ENCODE data around the gene HRH2.

Gene HRH2

GRCh38 chr5:175731172-175731571 is 73.3 kb downstream of the HRH2 start:
- H3K4me3 ChIP-seq (ENCODE audit: low read depth, low read length): no peak overlapping the region
- DNase-seq (ENCODE audit: low read depth): no peak

DNA sequence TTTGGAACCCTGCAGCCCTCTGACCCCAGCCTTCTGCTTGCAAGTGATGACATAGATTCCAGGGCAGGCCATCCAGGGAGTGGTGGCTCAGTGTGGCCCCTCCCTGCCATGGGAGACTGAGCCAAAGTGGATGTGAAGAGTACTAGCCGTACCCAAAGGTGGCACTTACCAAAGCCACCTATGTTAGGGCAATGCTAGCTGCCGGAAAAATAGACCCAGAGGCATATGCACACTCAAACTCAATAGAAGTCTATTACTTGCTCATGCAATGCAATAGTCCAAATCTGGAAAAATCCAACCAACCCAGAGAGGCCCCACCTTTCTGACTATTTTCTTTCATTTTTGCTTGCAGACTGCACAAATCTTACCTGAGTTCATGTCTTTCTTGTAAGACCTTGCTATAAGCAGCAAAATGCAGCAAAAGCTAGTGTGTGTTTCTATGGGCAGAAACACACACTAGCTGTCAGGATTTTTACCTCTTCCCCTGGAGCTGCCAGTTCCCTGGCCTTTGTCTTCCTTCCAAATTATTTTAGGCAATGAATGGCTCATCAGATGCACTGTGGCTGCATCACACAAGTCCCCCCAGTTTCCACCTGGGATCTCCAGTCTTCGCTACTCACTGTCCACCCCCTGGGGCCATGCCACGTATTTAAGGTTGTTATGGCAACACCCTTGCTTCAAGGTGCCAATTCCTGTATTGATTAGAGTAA is 74.0 kb downstream of the HRH2 start:
- no peak for DNase-seq (ENCODE audit: low read depth)
- no peak overlapping the region for H3K4me3 ChIP-seq (ENCODE audit: low read depth, low read length)

DNA sequence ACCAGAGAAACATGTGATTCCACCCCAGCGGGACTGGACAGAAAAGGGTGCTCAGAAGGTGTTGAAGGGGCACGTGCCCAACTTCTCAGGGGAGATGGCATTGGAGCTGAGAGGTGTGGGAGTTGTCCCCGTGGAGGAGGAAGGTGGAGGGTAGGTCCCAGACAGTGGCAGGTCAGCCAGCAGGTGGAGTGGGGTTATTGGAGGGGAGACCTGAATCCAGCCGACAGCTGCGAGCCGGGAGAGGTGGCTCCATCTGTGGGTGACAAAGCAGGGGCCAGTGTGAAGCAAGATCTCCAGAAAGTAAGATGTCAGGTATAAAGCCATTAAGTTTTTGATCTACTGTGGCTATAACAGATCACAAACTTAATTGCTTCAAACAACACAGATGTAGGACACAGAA is 75.1 kb downstream of the HRH2 start:
- no peak for DNase-seq (ENCODE audit: low read depth)
- no peak overlapping the region for H3K4me3 ChIP-seq (ENCODE audit: low read depth, low read length)

DNA sequence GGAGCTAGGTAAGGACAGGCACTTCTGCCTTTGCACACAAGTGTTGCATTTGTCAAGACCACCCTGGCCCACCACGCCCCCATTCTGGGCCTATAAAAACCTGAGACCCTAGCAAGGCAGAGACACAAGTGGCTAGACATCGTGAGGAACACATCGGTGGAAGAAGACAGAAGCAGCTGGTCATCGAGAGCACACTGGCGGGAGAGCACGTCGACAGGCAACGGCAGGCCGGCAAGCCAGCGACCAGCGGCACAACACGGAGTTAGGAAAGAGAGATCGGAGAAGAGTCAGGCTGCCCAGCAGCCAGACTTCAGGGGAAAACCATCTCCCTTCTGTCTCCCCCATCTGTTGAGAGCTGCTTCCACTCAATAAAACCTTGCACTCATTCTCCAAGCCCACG is 76.1 kb downstream of the HRH2 start:
- no peak for DNase-seq (ENCODE audit: low read depth)
- H3K4me3 ChIP-seq (ENCODE audit: low read depth, low read length): no peak overlapping the region

DNA sequence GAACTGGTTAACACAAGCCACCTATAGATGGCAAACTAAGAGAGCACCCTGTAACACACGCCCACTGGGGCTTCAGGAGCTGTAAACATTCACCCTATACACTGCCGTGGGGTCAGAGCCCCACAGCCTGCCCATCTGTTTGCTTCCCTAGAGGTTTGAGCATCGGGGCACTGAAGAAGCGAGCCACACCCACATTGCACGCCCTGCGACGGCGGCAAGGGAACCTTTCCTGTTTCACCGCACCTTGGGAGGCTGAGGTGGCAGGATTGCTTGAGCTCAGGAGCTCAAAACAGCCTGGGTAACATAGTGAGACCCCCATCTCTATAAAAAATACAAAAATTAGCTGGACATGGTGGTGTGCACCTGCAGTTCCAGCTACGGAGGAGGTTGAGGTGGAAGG is 76.6 kb downstream of the HRH2 start:
- no peak overlapping the region for H3K4me3 ChIP-seq (ENCODE audit: low read depth, low read length)
- DNase-seq (ENCODE audit: low read depth): no peak

- H3K4me3 ChIP-seq (ENCODE audit: low read depth, low read length): no peak overlapping the region
- no peak for DNase-seq (ENCODE audit: low read depth)
These were observed 77.8 kb downstream of the HRH2 start for GRCh38 chr5:175735701-175736100.

DNA sequence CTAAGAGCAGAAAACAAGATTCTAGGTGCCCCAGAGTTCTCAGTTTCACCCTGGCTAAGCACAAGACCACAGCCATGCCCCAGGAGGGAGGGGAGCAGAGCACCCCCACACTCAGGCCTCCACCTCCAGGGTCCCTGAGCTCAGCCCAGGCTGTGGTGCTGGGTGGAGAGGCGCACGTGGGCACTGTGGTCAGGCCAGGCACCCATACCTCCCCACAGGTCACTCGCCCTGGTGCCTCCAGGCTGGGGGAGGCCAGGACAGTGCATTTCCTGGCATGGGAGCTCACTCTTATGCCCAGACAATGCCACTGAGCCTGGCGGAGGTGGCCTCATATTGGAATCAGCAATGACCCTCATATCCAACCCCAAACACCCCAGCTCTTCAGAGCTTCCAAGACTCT is 78.8 kb downstream of the HRH2 start:
- H3K4me3 ChIP-seq (ENCODE audit: low read depth, low read length): no peak overlapping the region
- DNase-seq (ENCODE audit: low read depth): no peak

DNA sequence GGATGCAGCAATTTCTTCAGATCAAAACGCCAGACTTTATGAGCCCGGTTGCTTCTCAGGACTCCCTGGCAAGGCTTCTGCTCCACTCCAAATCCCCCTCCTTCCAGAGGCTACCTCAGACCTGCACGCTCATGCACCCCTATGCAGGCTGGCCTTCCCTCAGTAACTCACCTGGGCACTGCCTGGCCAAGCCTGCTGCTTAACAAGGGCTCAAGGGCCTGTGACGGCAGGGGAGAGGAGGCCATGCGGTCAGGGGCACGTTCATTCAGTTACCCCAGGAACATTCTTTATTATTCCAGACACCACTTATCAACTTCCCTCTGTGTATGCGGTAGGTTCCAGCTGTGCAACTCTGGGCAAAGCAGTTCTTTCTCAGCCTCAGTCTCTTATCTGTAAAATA is 79.6 kb downstream of the HRH2 start:
- no peak for DNase-seq (ENCODE audit: low read depth)
- H3K4me3 ChIP-seq (ENCODE audit: low read depth, low read length): no peak overlapping the region

DNA sequence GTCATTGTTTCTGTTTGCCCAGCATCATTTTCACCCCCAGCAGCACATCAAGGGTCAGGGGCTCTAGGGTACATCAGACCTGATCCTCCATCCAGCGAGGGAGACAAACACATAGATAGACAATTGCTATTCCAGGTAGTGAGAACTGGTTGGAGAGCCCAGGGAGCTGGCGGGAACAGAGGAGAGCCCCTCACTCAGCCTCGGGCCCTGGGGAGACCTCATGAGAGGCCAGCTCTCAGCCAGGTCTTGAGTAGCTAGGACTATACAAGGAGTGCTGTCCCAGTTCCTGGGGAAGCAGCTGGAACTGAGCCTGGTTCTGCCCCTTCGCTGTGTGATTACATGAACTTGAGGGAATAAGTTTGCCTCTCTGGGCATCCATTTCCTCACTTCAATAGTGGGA is 80.3 kb downstream of the HRH2 start:
- H3K4me3 ChIP-seq (ENCODE audit: low read depth, low read length): no peak overlapping the region
- no peak for DNase-seq (ENCODE audit: low read depth)

GRCh38 chr5:175738602-175739133 is 80.8 kb downstream of the HRH2 start:
- no peak overlapping the region for H3K4me3 ChIP-seq (ENCODE audit: low read depth, low read length)
- no peak for DNase-seq (ENCODE audit: low read depth)

DNA sequence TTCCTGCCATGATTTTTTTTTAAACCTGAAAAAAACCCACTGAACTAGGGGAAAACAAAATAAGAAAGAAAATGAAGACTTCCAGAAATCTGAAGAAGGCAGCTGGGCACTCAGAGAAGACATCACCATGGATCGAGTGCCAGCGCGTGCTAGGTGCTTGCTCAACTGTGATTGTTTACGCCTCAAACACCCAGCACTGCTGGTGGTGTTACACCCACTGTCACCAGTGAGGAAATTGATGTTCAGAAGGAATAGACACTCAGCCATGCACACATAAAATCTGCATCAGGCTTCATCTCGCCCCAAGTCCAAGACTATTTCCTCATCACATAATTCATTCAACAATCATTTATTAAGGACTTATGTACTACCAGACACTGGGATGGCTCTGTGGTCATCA is 82.1 kb downstream of the HRH2 start:
- no peak overlapping the region for H3K4me3 ChIP-seq (ENCODE audit: low read depth, low read length)

DNA sequence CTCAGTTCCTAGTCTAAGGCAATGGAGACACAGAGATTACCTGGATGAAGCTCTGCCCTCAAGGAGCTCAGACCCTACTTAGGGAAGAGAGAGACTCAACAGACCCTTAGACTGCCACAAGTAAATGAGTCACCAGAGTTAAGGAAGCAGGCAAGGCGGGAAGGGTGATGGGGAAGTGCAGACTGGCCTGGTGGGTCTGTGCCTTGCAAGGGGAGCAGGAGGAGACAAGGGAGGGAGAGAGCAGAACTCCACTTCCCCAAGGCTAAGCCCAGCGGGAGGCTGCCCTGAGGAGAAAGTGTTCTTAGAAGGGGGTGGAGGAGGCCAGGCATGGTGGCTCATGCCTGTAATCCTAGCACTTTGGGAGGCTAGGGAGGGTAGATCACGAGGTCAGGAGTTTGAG is 83.7 kb downstream of the HRH2 start:
- no peak for DNase-seq (ENCODE audit: low read depth)
- H3K4me3 ChIP-seq (ENCODE audit: low read depth, low read length): no peak overlapping the region

More for the DNA sequence above, 82.1 kb downstream of the HRH2 start:
- no peak for DNase-seq (ENCODE audit: low read depth)

DNA sequence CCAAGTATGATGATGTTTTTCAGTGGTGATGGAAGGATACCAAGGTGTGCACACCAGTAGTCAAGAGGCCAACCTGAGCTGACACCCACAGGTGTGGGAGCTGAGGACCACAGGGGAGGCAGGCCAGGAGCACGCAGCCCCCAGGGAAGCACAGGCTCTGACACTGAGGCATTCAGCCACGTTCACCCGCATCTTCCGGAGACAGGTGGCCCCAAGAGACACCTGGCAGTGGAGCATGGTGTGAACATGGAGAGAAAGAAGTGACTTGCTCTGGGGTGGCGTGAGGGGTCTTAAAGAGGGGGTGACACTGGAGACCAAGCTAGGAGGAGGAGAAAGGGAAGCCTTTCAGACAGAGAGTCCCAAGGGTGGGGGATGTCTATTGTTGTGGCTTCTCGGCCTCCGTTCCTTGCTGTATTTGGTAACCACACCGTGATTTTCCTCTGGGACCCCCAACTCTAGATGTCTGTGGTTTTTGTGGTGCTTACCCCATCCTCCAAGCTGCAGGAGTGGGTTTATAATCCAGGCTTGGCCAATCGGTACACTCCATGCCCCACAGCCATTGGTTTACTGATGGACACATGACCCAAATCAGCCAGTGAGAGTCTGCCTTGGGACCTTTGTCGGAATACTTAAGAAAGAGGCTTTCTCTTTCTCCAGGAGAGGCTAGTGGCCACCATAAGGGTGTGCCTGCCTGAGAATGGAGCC is 84.6 kb downstream of the HRH2 start:
- no peak for DNase-seq (ENCODE audit: low read depth)
- H3K4me3 ChIP-seq (ENCODE audit: low read depth, low read length): no peak overlapping the region

GRCh38 chr5:175743676-175744210 is 85.9 kb downstream of the HRH2 start:
- H3K4me3 ChIP-seq (ENCODE audit: low read depth, low read length): no peak overlapping the region
- DNase-seq (ENCODE audit: low read depth): no peak

DNA sequence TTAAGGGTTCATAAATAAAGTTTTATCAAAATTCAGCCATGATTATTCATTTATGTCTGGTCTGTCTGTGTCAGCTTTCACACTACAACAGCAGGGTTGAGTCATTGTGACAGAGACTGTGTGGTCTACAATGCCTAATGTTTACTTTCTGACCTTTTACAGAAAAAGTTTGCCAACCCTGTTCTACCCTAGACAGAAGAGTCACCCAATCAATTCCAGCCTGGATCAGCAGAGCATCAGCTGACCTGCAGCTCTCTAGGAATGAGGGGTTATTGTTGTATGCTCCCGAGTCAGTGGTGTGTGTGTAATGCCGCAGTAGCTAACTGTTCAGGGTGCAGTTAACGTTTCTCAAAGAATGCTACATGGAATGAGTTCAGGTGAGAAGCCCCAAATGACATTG is 87.3 kb downstream of the HRH2 start:
- no peak overlapping the region for H3K4me3 ChIP-seq (ENCODE audit: low read depth, low read length)
- no peak for DNase-seq (ENCODE audit: low read depth)

DNA sequence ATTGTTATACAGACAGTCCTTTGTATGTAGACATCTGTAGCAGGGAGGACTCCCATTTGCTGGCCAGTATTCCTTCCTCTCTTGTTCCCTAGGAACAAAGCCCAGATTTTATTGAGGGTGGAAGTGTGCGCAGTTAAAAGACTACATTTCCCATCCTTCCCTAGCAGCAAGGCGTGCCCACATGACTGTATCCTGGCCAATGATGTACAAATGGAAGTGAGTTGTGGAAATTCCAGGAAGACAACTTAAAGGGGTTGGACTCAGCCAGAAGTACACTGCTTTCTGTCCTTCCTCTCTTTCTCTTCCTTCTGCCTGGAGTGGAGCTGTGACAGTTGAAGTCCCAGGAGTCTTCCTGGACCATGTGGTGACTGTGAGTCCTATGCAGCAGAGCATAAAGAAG is 89.0 kb downstream of the HRH2 start:
- no peak for DNase-seq (ENCODE audit: low read depth)
- no peak overlapping the region for H3K4me3 ChIP-seq (ENCODE audit: low read depth, low read length)

- no peak for DNase-seq (ENCODE audit: low read depth)
- H3K4me3 ChIP-seq (ENCODE audit: low read depth, low read length): no peak overlapping the region
These were observed 89.7 kb downstream of the HRH2 start for GRCh38 chr5:175747539-175748060.

DNA sequence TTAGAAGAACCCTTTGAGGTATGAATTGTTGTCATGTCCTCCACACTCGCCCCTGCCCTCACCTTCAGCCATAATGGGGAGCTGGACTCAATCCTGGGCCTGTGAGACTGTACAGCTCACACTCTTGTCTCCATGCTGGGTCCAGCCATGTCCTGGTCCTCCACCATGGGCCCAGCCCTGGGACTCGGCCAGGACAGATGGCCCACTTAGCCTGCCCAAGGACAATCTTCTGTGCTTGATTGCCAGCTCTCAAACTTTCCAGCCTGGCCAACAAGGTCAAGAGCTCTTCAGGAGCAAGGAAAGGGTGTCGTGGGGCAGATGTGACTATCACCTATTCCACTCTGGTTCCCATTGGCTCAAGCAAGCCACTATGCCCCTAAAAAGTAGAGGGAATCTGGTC is 90.8 kb downstream of the HRH2 start:
- no peak overlapping the region for H3K4me3 ChIP-seq (ENCODE audit: low read depth, low read length)

DNA sequence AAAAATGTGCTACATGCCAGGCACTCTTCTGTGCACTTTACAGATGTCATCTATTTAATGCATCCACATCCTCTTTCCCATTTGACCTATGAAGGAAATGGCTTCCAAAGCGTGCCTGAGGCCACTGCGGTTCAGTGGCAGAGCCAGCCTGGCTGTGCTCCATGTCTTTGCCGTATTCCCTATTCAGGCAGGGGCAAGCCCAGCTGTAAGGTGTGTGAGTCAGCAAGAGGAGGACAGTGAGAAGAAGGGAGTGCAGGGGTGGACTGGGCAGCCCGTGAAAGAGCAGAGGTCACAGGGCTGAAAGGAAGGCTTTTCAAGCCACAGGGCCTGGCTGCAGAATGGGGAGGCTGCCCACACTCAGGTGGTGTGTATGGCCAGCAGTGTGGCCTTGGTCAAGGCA is 91.7 kb downstream of the HRH2 start:
- H3K4me3 ChIP-seq (ENCODE audit: low read depth, low read length): no peak overlapping the region
- DNase-seq (ENCODE audit: low read depth): no peak

More for the DNA sequence above, 90.8 kb downstream of the HRH2 start:
- no peak for DNase-seq (ENCODE audit: low read depth)

GRCh38 chr5:175750511-175750931 is 92.7 kb downstream of the HRH2 start:
- no peak for DNase-seq (ENCODE audit: low read depth)
- H3K4me3 ChIP-seq (ENCODE audit: low read depth, low read length): no peak overlapping the region

- DNase-seq (ENCODE audit: low read depth): no peak
These were observed 93.5 kb downstream of the HRH2 start for GRCh38 chr5:175751369-175751768.

More at GRCh38 chr5:175751369-175751768, 93.5 kb downstream of the HRH2 start:
- H3K4me3 ChIP-seq (ENCODE audit: low read depth, low read length): no peak overlapping the region
